Panc1 (cell line): ENCODE data around the gene NOS1AP.

Experiments
- CTCF ChIP-seq: fragments of 450-650 bp; IDR thresholded peaks from 2 replicates; pipeline ENCODE4 v1.5.1; 2017; ENCODE audit warnings: mild to moderate bottlenecking
- SIN3A ChIP-seq: IDR thresholded peaks from 2 replicates; pipeline ENCODE4 v1.6.1; 2012; ENCODE audit warnings: low read depth, mild to moderate bottlenecking, low read length, moderate library complexity, borderline replicate concordance; ENCODE audit not compliant: insufficient read depth

DNA sequence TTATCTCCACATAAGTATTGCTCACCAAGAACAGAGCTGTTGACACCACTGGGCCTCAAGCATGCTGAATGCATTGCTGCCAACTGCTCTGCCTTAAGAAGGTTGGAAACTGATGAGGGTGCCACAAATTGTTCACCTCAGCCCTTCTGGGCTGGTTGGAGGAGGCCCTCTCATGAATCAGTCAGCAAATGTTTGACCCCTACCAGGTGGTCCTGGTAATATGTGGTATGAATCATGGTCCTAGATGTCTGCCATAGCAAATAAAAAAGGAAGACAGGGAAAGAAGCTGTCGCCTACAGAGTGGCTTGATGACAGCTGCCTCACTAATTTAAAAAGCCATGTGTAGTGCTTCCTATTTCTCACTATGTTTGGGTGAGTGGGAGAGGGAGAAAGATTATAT is 295.0 kb downstream of the NOS1AP start:
- TF ChIP-seq CTCF = no peak
- TF ChIP-seq SIN3A = no peak
